Liver (tissue), 3 donors: ENCODE measurements around the gene MBP.

Experiments
- CTCF ChIP-seq: fragments of 150-350 bp; IDR thresholded peaks from 2 replicates; pipeline ENCODE4 v1.5.1; 2017; ENCODE audit warnings: improper control_type of control experiment, low read depth, low read length; ENCODE audit not compliant: missing input control
- HNF4G ChIP-seq: IDR thresholded peaks from 2 replicates; pipeline ENCODE4 v1.6.1; 2016; ENCODE audit warnings: antibody characterized with exemption
- RAD21 ChIP-seq, 2 donors: IDR thresholded peaks; 2 replicates each; pipeline ENCODE4 v1.6.1; 2016; ENCODE audit warnings: antibody characterized with exemption in 2 of 2, mild to moderate bottlenecking in 2 of 2
- SP1 ChIP-seq: IDR thresholded peaks from 2 replicates; pipeline ENCODE4 v1.6.1; 2018; ENCODE audit warnings: antibody characterized with exemption, mild to moderate bottlenecking
- YY1 ChIP-seq: IDR thresholded peaks from 2 replicates; pipeline ENCODE4 v1.6.1; 2016; ENCODE audit warnings: antibody characterized with exemption, mild to moderate bottlenecking
- ZBTB33 ChIP-seq: IDR thresholded peaks from 2 replicates; pipeline ENCODE4 v1.6.1; 2016; ENCODE audit warnings: antibody characterized with exemption
- donor health status: healthy.
- donor health status: healthy.

- TF ChIP-seq CTCF (no peak), YY1 (no peak), SP1 (no peak), ZBTB33 (no peak), RAD21 (IDR thresholded peaks at IDR 0.05) (no peak), HNF4G (no peak)
Observed at GRCh38 chr18:77082316-77082955, 50.1 kb downstream of the MBP start.
